Caco-2 (cell line): Measurements from ENCODE around the gene DLG2. TPM values are rescaled to one million over a fixed set of nuclear protein-coding genes. Genes with fewer than 3 reads are reported as not detected.

Source experiments
- BruUV-seq: library from RNA; stranded (reverse); fragments of 400-500 nt; replicated peaks from 2 replicates; lab custom pipeline; 2021; lab: Mats Ljungman, UMichigan
- CTCF ChIA-PET: fragments of 300-600 bp; sonication (Branson Sonifier 250); formaldehyde crosslinking; loops from one replicate; lab custom pipeline; 2022; ENCODE audit warnings: antibody characterized with exemption; lab: Charles Lee
- POLR2A ChIA-PET: fragments of 300-600 bp; sonication (Branson Sonifier 250); formaldehyde crosslinking; loops from one replicate; lab custom pipeline; 2022; ENCODE audit warnings: antibody characterized with exemption; lab: Charles Lee
- DNase-seq, 2 experiments: peaks; one replicate each; pipeline versions ENCODE4 v3.0.0 to v3.0.0-alpha.2; 2020 to 2022
- H3K27me3 ChIP-seq: replicated peaks from 2 replicates; pipeline ENCODE4 v1.6.0; 2011; ENCODE audit warnings: low read length; ENCODE audit not compliant: control insufficient read depth, insufficient read depth
- H3K36me3 ChIP-seq: 2 replicates; pipeline ENCODE4 v1.5.1; 2011; ENCODE audit warnings: low read length; ENCODE audit not compliant: control insufficient read depth, insufficient read depth
- H3K4me1 ChIP-seq: fragments of 250-450 bp; sonication (Bioruptor Pico); 2 replicates; pipeline ENCODE4 v1.5.1; 2020; ENCODE audit warnings: mild to moderate bottlenecking
- H3K4me3 ChIP-seq: 2 replicates; pipeline ENCODE4 v1.5.1; 2011; ENCODE audit warnings: low read depth, mild to moderate bottlenecking, control low read depth, low read length
- H3K9me3 ChIP-seq: fragments of 250-450 bp; sonication (Bioruptor Pico); 2 replicates; pipeline ENCODE4 v1.5.1; 2020; ENCODE audit warnings: mild to moderate bottlenecking, moderate library complexity
- H3K27ac Mint-ChIP-seq: one replicate; pipeline ENCODE4 v1.8.0; 2022; ENCODE audit warnings: mixed read lengths; ENCODE audit not compliant: unreplicated experiment
- H3K27me3 Mint-ChIP-seq: one replicate; pipeline ENCODE4 v1.8.0; 2022; ENCODE audit warnings: mixed read lengths; ENCODE audit not compliant: insufficient read depth, unreplicated experiment
- H3K36me3 Mint-ChIP-seq: one replicate; pipeline ENCODE4 v1.8.0; 2022; ENCODE audit warnings: mild to moderate bottlenecking, mixed read lengths; ENCODE audit not compliant: insufficient read depth, unreplicated experiment
- H3K4me1 Mint-ChIP-seq: one replicate; pipeline ENCODE4 v1.8.0; 2022; ENCODE audit warnings: low read depth, mixed read lengths; ENCODE audit not compliant: unreplicated experiment
- H3K4me3 Mint-ChIP-seq: one replicate; pipeline ENCODE4 v1.8.0; 2022; ENCODE audit warnings: mild to moderate bottlenecking, moderate library complexity, mixed read lengths; ENCODE audit not compliant: unreplicated experiment
- H3K9me3 Mint-ChIP-seq: one replicate; pipeline ENCODE4 v1.8.0; 2022; ENCODE audit warnings: mixed read lengths; ENCODE audit not compliant: unreplicated experiment
- CTCF ChIP-seq, 2 experiments: fragments of 200-600 bp in 1 of 2; IDR thresholded peaks; 1 replicate in 1 of 2; 2 replicates in 1 of 2; pipeline versions ENCODE4 v1.5.1 to v1.8.0; 2011 to 2022; ENCODE audit warnings: antibody characterized with exemption in 1 of 2, control low read depth in 1 of 2, inconsistent platforms in 1 of 2, low read depth in 1 of 2, low read length in 1 of 2, mild to moderate bottlenecking in 1 of 2, moderate library complexity in 1 of 2; ENCODE audit not compliant: insufficient read depth in 1 of 2, severe bottlenecking in 1 of 2, unreplicated experiment in 1 of 2
- intact Hi-C: fragments of 100-400 bp; cut with micrococcal nuclease; formaldehyde crosslinking; loops from one replicate; pipeline ENCODE4 v1.10.0; 2022; ENCODE audit not compliant: unreplicated experiment
- total RNA-seq: library from RNA; stranded (reverse); gene quantifications from 2 replicates; pipeline ENCODE4 v1.2.3, GENCODE V29; 2022

DLG2 gene
- total RNA-seq, 1 experiment from 2014 or later: 21.6 TPM

GRCh38 chr11:85652786-85653447, 25.8 kb upstream of the DLG2 start:
- H3K36me3 Mint-ChIP-seq: peaks cover 51% of the 10 kb centered on the region
- no peak overlapping the region for H3K27ac Mint-ChIP-seq
- TF ChIP-seq CTCF (IDR thresholded peaks at IDR 0.05; ENCODE audit: insufficient read depth in 1 of 2, low read depth in 1 of 2, low read length in 1 of 2, severe bottlenecking in 1 of 2, unreplicated experiment in 1 of 2): no peak
- H3K27me3 Mint-ChIP-seq: no peaks in the 10 kb centered on the region
- intact Hi-C loops: no loop called here
- H3K36me3 ChIP-seq: peaks cover 2% of the 10 kb centered on the region; the same call in 1 of the 2 replicates
- peaks cover 26% of the 10 kb centered on the region for H3K4me1 ChIP-seq
- no peak for DNase-seq
- H3K27me3 ChIP-seq: no peaks in the 10 kb centered on the region
- no peaks in the 10 kb centered on the region for H3K9me3 Mint-ChIP-seq
- no peaks in the 10 kb centered on the region for H3K9me3 ChIP-seq
- BruUV-seq: no TSS peak
- POLR2A ChIA-PET: interaction anchor here (0.8 kb wide), 1 partner anchor 18 kb away, joined by 4 read pairs; no protein-coding TSS in a partner anchor
- no peak overlapping the region for H3K4me3 Mint-ChIP-seq
- H3K4me3 ChIP-seq: no peak overlapping the region
- H3K4me1 Mint-ChIP-seq: peaks cover 32% of the 10 kb centered on the region
- CTCF ChIA-PET: no interaction called here

GRCh38 chr11:85651118-85651517, 24.0 kb upstream of the DLG2 start:
- peaks cover 2% of the 10 kb centered on the region; the same call in 1 of the 2 replicates for H3K36me3 ChIP-seq
- Mint-ChIP-seq H3K27ac (no peak overlapping the region), H3K36me3 (peaks cover 42% of the 10 kb centered on the region), H3K4me1 (peaks cover 32% of the 10 kb centered on the region), H3K4me3 (no peak overlapping the region), H3K9me3 (no peaks in the 10 kb centered on the region), H3K27me3 (no peaks in the 10 kb centered on the region)
- no peaks in the 10 kb centered on the region for H3K27me3 ChIP-seq
- CTCF ChIA-PET: interaction anchor here (0.6 kb wide), 1 partner anchor 175 kb away, joined by 3 read pairs; no protein-coding TSS in a partner anchor
- intact Hi-C loops: no loop called here
- POLR2A ChIA-PET: no interaction called here
- BruUV-seq: no TSS peak
- H3K4me1 ChIP-seq: peaks cover 31% of the 10 kb centered on the region
- TF ChIP-seq CTCF (IDR thresholded peaks at IDR 0.05; ENCODE audit: insufficient read depth in 1 of 2, low read depth in 1 of 2, low read length in 1 of 2, severe bottlenecking in 1 of 2, unreplicated experiment in 1 of 2): no peak
- no peak overlapping the region for H3K4me3 ChIP-seq
- H3K9me3 ChIP-seq: no peaks in the 10 kb centered on the region
- DNase-seq: no peak

- Histone ChIP-seq H3K36me3 (peaks cover 2% of the 10 kb centered on the region; the same call in 1 of the 2 replicates), H3K9me3 (no peaks in the 10 kb centered on the region), H3K4me3 (peak within 1 kb of the TSS; percentile 49), H3K27me3 (no peaks in the 10 kb centered on the region), H3K4me1 (peaks cover 22% of the 10 kb centered on the region)
- Mint-ChIP-seq H3K9me3 (no peaks in the 10 kb centered on the region), H3K27me3 (no peaks in the 10 kb centered on the region), H3K36me3 (peaks cover 25% of the 10 kb centered on the region), H3K4me3 (peak within 1 kb of the TSS; percentile 81), H3K4me1 (peaks cover 36% of the 10 kb centered on the region), H3K27ac (peak within 1 kb of the TSS; percentile 87)
- TF ChIP-seq CTCF (IDR thresholded peaks at IDR 0.05; ENCODE audit: insufficient read depth in 1 of 2, low read depth in 1 of 2, low read length in 1 of 2, severe bottlenecking in 1 of 2, unreplicated experiment in 1 of 2): no peak
- peak; percentile 99 for DNase-seq
- intact Hi-C loops: loop anchor here (1.0 kb wide), 4 partner anchors 9 to 52 kb away; partner anchors contain the start of gene TMEM126B
- no TSS peak for BruUV-seq
- ChIA-PET CTCF (interaction anchor here (0.7 to 1.8 kb wide), 6 partner anchors 13 to 546 kb away, joined by 3 to 11 read pairs (median 3); partner anchors contain the start of genes CREBZF and TMEM126B), POLR2A (interaction anchor here (0.6 to 3.2 kb wide), 12 partner anchors 10 to 923 kb away, joined by 3 to 38 read pairs (median 7); partner anchors contain the start of genes CCDC89, CREBZF, DLG2 and TMEM126B)
Observed at GRCh38 chr11:85647604-85648299, 20.6 kb upstream of the DLG2 start, which contains the start of gene TMEM126A. TMEM126A (plus strand) TSS chr11:85647967; CDS start chr11:85650256, 2,289 bp downstream.
